ENCODE results near the gene NT5M. TPM values are rescaled to one million over a fixed set of nuclear protein-coding genes. Genes with fewer than 3 reads are reported as not detected.
A peak's percentile ranks its signal among the peaks of the same experiment; 100 is the strongest.
"Not testable (repeated sequence)": the region's sequence is repeated elsewhere in the genome, so short reads cannot be mapped to it uniquely, and the experiment has no call there.

NT5M gene
- total RNA-seq (6.0 TPM), polyA plus RNA-seq (7.3 TPM)
- long read RNA-seq, donor 1: 0 reads
- long read RNA-seq, donor 2: 0 reads
- long read RNA-seq, donor 3: 0 reads
- long read RNA-seq, donor 4, partial matches to known transcripts: 0 of 1 reads
- long read RNA-seq, donor 4, other reads (novel, unspliced or antisense): 0 of 1 reads
- long read RNA-seq, donor 5, partial matches to known transcripts: 5 of 9 reads
- long read RNA-seq, donor 5, other reads (novel, unspliced or antisense): 0 of 9 reads
- long read RNA-seq, donor 6: 0 reads
- long read RNA-seq, donor 7, partial matches to known transcripts: 0 of 2 reads
- long read RNA-seq, donor 7, other reads (novel, unspliced or antisense): 0 of 2 reads
- long read RNA-seq, donor 8, partial matches to known transcripts: 0 of 1 reads
- long read RNA-seq, donor 8, other reads (novel, unspliced or antisense): 0 of 1 reads
- long read RNA-seq, donor 9, partial matches to known transcripts: 0 of 2 reads
- long read RNA-seq, donor 9, other reads (novel, unspliced or antisense): 0 of 2 reads
- long read RNA-seq, donor 10: 0 reads

DNA sequence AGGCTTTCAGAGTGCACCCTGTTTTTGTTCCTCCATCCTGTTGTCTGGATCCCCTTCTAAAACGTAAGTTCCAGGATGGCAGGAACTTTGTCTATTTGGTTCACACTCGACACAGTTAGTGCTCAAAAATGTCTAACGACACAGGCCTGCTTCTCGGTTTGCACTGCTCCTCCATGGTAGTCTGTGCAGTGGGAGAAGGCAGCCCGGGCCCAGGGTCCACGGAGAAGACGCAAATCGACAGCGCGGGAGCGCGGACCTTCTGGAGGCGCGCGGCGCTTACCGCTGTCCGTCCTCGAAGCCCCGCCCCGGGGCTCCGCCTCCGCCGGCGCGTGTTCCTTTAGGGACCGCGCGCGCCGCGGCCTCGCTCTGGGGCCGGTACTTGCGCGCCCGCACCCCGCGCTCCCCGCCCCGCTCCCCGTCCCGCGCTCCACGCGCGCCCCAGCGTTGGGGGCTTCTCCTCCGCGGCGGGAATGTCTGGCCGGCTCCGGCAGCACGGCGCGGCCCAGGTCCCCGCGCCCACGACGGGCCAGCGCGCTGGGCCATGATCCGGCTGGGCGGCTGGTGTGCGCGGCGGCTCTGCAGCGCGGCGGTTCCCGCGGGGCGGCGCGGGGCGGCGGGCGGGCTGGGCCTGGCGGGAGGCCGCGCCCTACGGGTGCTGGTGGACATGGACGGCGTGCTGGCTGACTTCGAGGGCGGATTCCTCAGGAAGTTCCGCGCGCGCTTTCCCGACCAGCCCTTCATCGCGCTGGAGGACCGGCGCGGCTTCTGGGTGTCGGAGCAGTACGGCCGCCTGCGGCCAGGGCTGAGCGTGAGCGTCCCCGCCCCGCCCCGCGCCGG, at the start of gene NT5M:
Gene NT5M (plus strand): TSS at position 364 of the 837 bp plus-strand sequence. CDS start 178 bp downstream, at position 542.
- Histone ChIP-seq H3K9me3 (ENCODE audit: control insufficient read depth in 2 of 2, insufficient read depth in 1 of 2, low read length in 1 of 2) (no peaks in the 10 kb centered on the region), H3K36me3 (ENCODE audit: control insufficient read depth in 2 of 2, insufficient read depth in 2 of 2, low read length in 1 of 2) (no peaks in the 10 kb centered on the region), H3K4me1 (ENCODE audit: control insufficient read depth in 2 of 2, insufficient read depth in 2 of 2, low read length in 2 of 2) (peaks cover 21 to 44% of the 10 kb centered on the region in 2 donors), H3K4me3 (ENCODE audit: low read length in 2 of 2) (peak within 1 kb of the TSS; percentile 55 to 85), H3K27me3 (ENCODE audit: control insufficient read depth in 2 of 2, insufficient read depth in 1 of 2, low read length in 1 of 2) (peaks cover 0 to 10% of the 10 kb centered on the region in 2 donors), H3K27ac (ENCODE audit: low read depth in 1 of 2, low read length in 1 of 2) (peak within 1 kb of the TSS; percentile 69 to 85)
- DNase-seq (ENCODE audit: low read depth in 6 of 9, low spot score in 9 of 9): peak in 6 of 9 donors; percentile 55 to 82 (median 73)
- WGBS: under 1% methylated on average over 107 of the region's 107 CpGs

GRCh38 chr17:17253406-17253805, 49.8 kb upstream of the NT5M start:
- Histone ChIP-seq H3K4me3 (ENCODE audit: low read length in 2 of 2) (no peak overlapping the region), H3K36me3 (ENCODE audit: control insufficient read depth in 2 of 2, insufficient read depth in 2 of 2, low read length in 1 of 2) (peaks cover 56 to 78% of the 10 kb centered on the region in 2 donors), H3K4me1 (ENCODE audit: control insufficient read depth in 2 of 2, insufficient read depth in 2 of 2, low read length in 2 of 2) (peaks cover 0 to 3% of the 10 kb centered on the region in 2 donors), H3K9me3 (ENCODE audit: control insufficient read depth in 2 of 2, insufficient read depth in 1 of 2, low read length in 1 of 2) (no peaks in the 10 kb centered on the region), H3K27me3 (ENCODE audit: control insufficient read depth in 2 of 2, insufficient read depth in 1 of 2, low read length in 1 of 2) (no peaks in the 10 kb centered on the region), H3K27ac (ENCODE audit: low read depth in 1 of 2, low read length in 1 of 2) (no peak overlapping the region)
- DNase-seq (ENCODE audit: low read depth in 6 of 9, low spot score in 9 of 9): no peak
- 94% methylated on average over 3 of the region's 3 CpGs for WGBS

- peaks cover 0 to 3% of the 10 kb centered on the region in 2 donors for H3K4me1 ChIP-seq (ENCODE audit: control insufficient read depth in 2 of 2, insufficient read depth in 2 of 2, low read length in 2 of 2)
- peaks cover 57 to 78% of the 10 kb centered on the region in 2 donors for H3K36me3 ChIP-seq (ENCODE audit: control insufficient read depth in 2 of 2, insufficient read depth in 2 of 2, low read length in 1 of 2)
- 97% methylated on average over 3 of the region's 3 CpGs for WGBS
- no peaks in the 10 kb centered on the region for H3K27me3 ChIP-seq (ENCODE audit: control insufficient read depth in 2 of 2, insufficient read depth in 1 of 2, low read length in 1 of 2)
- no peak overlapping the region for H3K4me3 ChIP-seq (ENCODE audit: low read length in 2 of 2)
- no peaks in the 10 kb centered on the region for H3K9me3 ChIP-seq (ENCODE audit: control insufficient read depth in 2 of 2, insufficient read depth in 1 of 2, low read length in 1 of 2)
- no peak overlapping the region for H3K27ac ChIP-seq (ENCODE audit: low read depth in 1 of 2, low read length in 1 of 2)
- DNase-seq (ENCODE audit: low read depth in 6 of 9, low spot score in 9 of 9): no peak
These were observed 49.1 kb upstream of the NT5M start for GRCh38 chr17:17254036-17254435.

- 93% methylated on average over 11 of the region's 11 CpGs for WGBS
- H3K4me3 ChIP-seq (ENCODE audit: low read length in 2 of 2); H3K9me3 ChIP-seq (ENCODE audit: control insufficient read depth in 2 of 2, insufficient read depth in 1 of 2, low read length in 1 of 2); H3K27ac ChIP-seq (ENCODE audit: low read depth in 1 of 2, low read length in 1 of 2); H3K4me1 ChIP-seq (ENCODE audit: control insufficient read depth in 2 of 2, insufficient read depth in 2 of 2, low read length in 2 of 2); DNase-seq (ENCODE audit: low read depth in 6 of 9, low spot score in 9 of 9); H3K27me3 ChIP-seq (ENCODE audit: control insufficient read depth in 2 of 2, insufficient read depth in 1 of 2, low read length in 1 of 2): not testable (repeated sequence)
- peaks cover 64 to 79% of the 10 kb centered on the region in 2 donors for H3K36me3 ChIP-seq (ENCODE audit: control insufficient read depth in 2 of 2, insufficient read depth in 2 of 2, low read length in 1 of 2)
These were observed 47.5 kb upstream of the NT5M start for GRCh38 chr17:17255689-17256088.

- peaks cover 67 to 83% of the 10 kb centered on the region in 2 donors for H3K36me3 ChIP-seq (ENCODE audit: control insufficient read depth in 2 of 2, insufficient read depth in 2 of 2, low read length in 1 of 2)
- H3K4me3 ChIP-seq (ENCODE audit: low read length in 2 of 2): no peak overlapping the region
- no peak for DNase-seq (ENCODE audit: low read depth in 6 of 9, low spot score in 9 of 9)
- H3K27ac ChIP-seq (ENCODE audit: low read depth in 1 of 2, low read length in 1 of 2): no peak overlapping the region
- H3K9me3 ChIP-seq (ENCODE audit: control insufficient read depth in 2 of 2, insufficient read depth in 1 of 2, low read length in 1 of 2): no peaks in the 10 kb centered on the region
- WGBS: 100% methylated on average over 1 of the region's 1 CpG
- peaks cover 0 to 3% of the 10 kb centered on the region in 2 donors for H3K4me1 ChIP-seq (ENCODE audit: control insufficient read depth in 2 of 2, insufficient read depth in 2 of 2, low read length in 2 of 2)
- H3K27me3 ChIP-seq (ENCODE audit: control insufficient read depth in 2 of 2, insufficient read depth in 1 of 2, low read length in 1 of 2): no peaks in the 10 kb centered on the region
These were observed 46.9 kb upstream of the NT5M start for GRCh38 chr17:17256316-17256715.

GRCh38 chr17:17258011-17258410, 45.2 kb upstream of the NT5M start:
- no peaks in the 10 kb centered on the region for H3K27me3 ChIP-seq (ENCODE audit: control insufficient read depth in 2 of 2, insufficient read depth in 1 of 2, low read length in 1 of 2)
- peaks cover 53 to 80% of the 10 kb centered on the region in 2 donors for H3K36me3 ChIP-seq (ENCODE audit: control insufficient read depth in 2 of 2, insufficient read depth in 2 of 2, low read length in 1 of 2)
- no peak overlapping the region for H3K4me3 ChIP-seq (ENCODE audit: low read length in 2 of 2)
- peaks cover 0 to 3% of the 10 kb centered on the region in 2 donors for H3K4me1 ChIP-seq (ENCODE audit: control insufficient read depth in 2 of 2, insufficient read depth in 2 of 2, low read length in 2 of 2)
- no peaks in the 10 kb centered on the region for H3K9me3 ChIP-seq (ENCODE audit: control insufficient read depth in 2 of 2, insufficient read depth in 1 of 2, low read length in 1 of 2)
- WGBS: 97% methylated on average over 7 of the region's 7 CpGs
- no peak for DNase-seq (ENCODE audit: low read depth in 6 of 9, low spot score in 9 of 9)
- H3K27ac ChIP-seq (ENCODE audit: low read depth in 1 of 2, low read length in 1 of 2): no peak overlapping the region

GRCh38 chr17:17258998-17259397, 44.2 kb upstream of the NT5M start:
- Histone ChIP-seq H3K27me3 (ENCODE audit: control insufficient read depth in 2 of 2, insufficient read depth in 1 of 2, low read length in 1 of 2) (no peaks in the 10 kb centered on the region), H3K4me3 (ENCODE audit: low read length in 2 of 2) (no peak overlapping the region), H3K4me1 (ENCODE audit: control insufficient read depth in 2 of 2, insufficient read depth in 2 of 2, low read length in 2 of 2) (no peaks in the 10 kb centered on the region), H3K36me3 (ENCODE audit: control insufficient read depth in 2 of 2, insufficient read depth in 2 of 2, low read length in 1 of 2) (peaks cover 46 to 74% of the 10 kb centered on the region in 2 donors), H3K27ac (ENCODE audit: low read depth in 1 of 2, low read length in 1 of 2) (no peak overlapping the region), H3K9me3 (ENCODE audit: control insufficient read depth in 2 of 2, insufficient read depth in 1 of 2, low read length in 1 of 2) (no peaks in the 10 kb centered on the region)
- 99% methylated on average over 4 of the region's 4 CpGs for WGBS
- DNase-seq (ENCODE audit: low read depth in 6 of 9, low spot score in 9 of 9): no peak

DNA sequence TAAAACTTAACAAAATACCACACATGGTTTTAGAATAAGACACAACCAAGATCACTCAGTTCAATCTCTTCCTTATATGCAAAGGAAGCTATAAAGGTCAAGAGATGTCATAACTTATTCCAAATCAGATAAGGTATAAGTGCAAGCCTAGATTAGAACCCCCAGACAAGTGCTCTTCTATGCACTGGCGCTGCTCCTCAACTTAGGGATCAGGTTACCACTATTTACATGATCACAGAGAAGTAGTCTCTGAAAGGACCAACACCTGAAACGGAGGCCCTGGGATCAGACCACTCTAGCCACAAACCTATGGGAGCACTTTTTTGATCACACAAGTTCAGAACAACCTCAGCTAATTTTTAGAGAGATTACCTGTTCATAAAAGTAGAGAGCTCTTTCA, 38.7 kb upstream of the NT5M start:
- no peak overlapping the region for H3K27ac ChIP-seq (ENCODE audit: low read depth in 1 of 2, low read length in 1 of 2)
- 95% methylated on average over 2 of the region's 2 CpGs for whole genome bisulfite sequencing
- H3K4me3 ChIP-seq (ENCODE audit: low read length in 2 of 2): no peak overlapping the region
- no peaks in the 10 kb centered on the region for H3K4me1 ChIP-seq (ENCODE audit: control insufficient read depth in 2 of 2, insufficient read depth in 2 of 2, low read length in 2 of 2)
- no peaks in the 10 kb centered on the region for H3K27me3 ChIP-seq (ENCODE audit: control insufficient read depth in 2 of 2, insufficient read depth in 1 of 2, low read length in 1 of 2)
- H3K9me3 ChIP-seq (ENCODE audit: control insufficient read depth in 2 of 2, insufficient read depth in 1 of 2, low read length in 1 of 2): no peaks in the 10 kb centered on the region
- DNase-seq (ENCODE audit: low read depth in 6 of 9, low spot score in 9 of 9): no peak
- peaks cover 45 to 83% of the 10 kb centered on the region in 2 donors for H3K36me3 ChIP-seq (ENCODE audit: control insufficient read depth in 2 of 2, insufficient read depth in 2 of 2, low read length in 1 of 2)

Measured in thymus (tissue), 14 donors.